HCT116 (cell line): ENCODE measurements around the gene SH3D19. TPM values are rescaled to one million over a fixed set of nuclear protein-coding genes. Genes with fewer than 3 reads are reported as not detected.

Experiments used
- ATAC-seq: fragments of 200-7000 bp; cut with Tn5 transposase; 2 replicates; pipeline ENCODE4 v1.9.1; 2020; ENCODE audit warnings: mild to moderate bottlenecking, moderate library complexity
- BruUV-seq: library from RNA; stranded (reverse); fragments of 400-500 nt; replicated peaks from 2 replicates; lab custom pipeline; 2021; lab: Mats Ljungman, UMichigan
- CTCF ChIA-PET: fragments of 300-600 bp; sonication (Branson Sonifier 250); formaldehyde crosslinking; loops from one replicate; lab custom pipeline; 2021; ENCODE audit warnings: antibody characterized with exemption; lab: Charles Lee
- POLR2A ChIA-PET: fragments of 300-600, 350-600 bp; sonication (Branson Sonifier 250); formaldehyde crosslinking; loops from one replicate; lab custom pipeline; 2021; ENCODE audit warnings: antibody characterized with exemption; lab: Charles Lee
- RAD21 ChIA-PET, 2 experiments: fragments of 300-600 bp; sonication (Branson Sonifier 250); formaldehyde crosslinking; loops; one replicate each; lab custom pipeline; 2023; ENCODE audit warnings: low total read pairs in 2 of 2; ENCODE audit not compliant: uncharacterized antibody in 2 of 2, unreplicated experiment in 2 of 2, low non-redundant PET in 1 of 2; lab: Charles Lee
- DNase-seq: peaks from one replicate; pipeline ENCODE4 v3.0.0-alpha.2; 2010; ENCODE audit warnings: low read depth, low spot score
- H2AFZ ChIP-seq: fragments of 200-600 bp; shearing (Covaris generic), sonication (generic); 2 replicates; pipeline ENCODE4 v1.6.1; 2017; ENCODE audit warnings: low read depth, mixed run types, mixed read lengths, antibody characterized with exemption, low read length; ENCODE audit not compliant: poor library complexity, severe bottlenecking
- H3K27ac ChIP-seq: 2 replicates; pipeline ENCODE4 v1.5.1; 2012; ENCODE audit warnings: low read depth, low read length
- H3K27me3 ChIP-seq: fragments of 200-600 bp; sonication (generic); 2 replicates; pipeline ENCODE4 v1.6.1; 2016; ENCODE audit warnings: mixed run types, low read length, mixed read lengths; ENCODE audit not compliant: insufficient read depth
- H3K36me3 ChIP-seq, 2 experiments: fragments of 200-500 bp in 1 of 2; fragments of 200-600 bp in 1 of 2; sonication (Bioruptor generic) in 1 of 2; sonication (generic) in 1 of 2; 2 replicates each; pipeline versions ENCODE4 v1.5.1 to v1.6.1; 2014 to 2016; ENCODE audit warnings: low read length in 2 of 2, inconsistent platforms in 1 of 2, mixed read lengths in 1 of 2, mixed run types in 1 of 2; ENCODE audit not compliant: insufficient read depth in 2 of 2, control insufficient read depth in 1 of 2
- H3K4me1 ChIP-seq, 2 experiments: fragments of 200-600 bp in 1 of 2; sonication (generic) in 1 of 2; 2 replicates each; pipeline versions ENCODE4 v1.5.1 to v1.6.1; 2012 to 2017; ENCODE audit warnings: low read length in 2 of 2, inconsistent platforms in 1 of 2, mild to moderate bottlenecking in 1 of 2, mixed read lengths in 1 of 2, mixed run types in 1 of 2, moderate library complexity in 1 of 2; ENCODE audit not compliant: insufficient read depth in 2 of 2, control insufficient read depth in 1 of 2
- H3K4me2 ChIP-seq: fragments of 200-600 bp; sonication (generic); 2 replicates; pipeline ENCODE4 v1.6.1; 2017; ENCODE audit warnings: mixed run types, low read length, mixed read lengths
- H3K4me3 ChIP-seq, 2 experiments: fragments of 200-600 bp in 1 of 2; sonication (generic) in 1 of 2; replicated peaks in 1 of 2; 2 replicates each; pipeline ENCODE4 v1.5.1; 2011 to 2016; ENCODE audit warnings: low read length in 2 of 2, control low read depth in 1 of 2, low read depth in 1 of 2, mild to moderate bottlenecking in 1 of 2, mixed read lengths in 1 of 2, mixed run types in 1 of 2
- H3K79me2 ChIP-seq: fragments of 200-600 bp; sonication (generic); 2 replicates; pipeline ENCODE4 v1.6.1; 2017; ENCODE audit warnings: mild to moderate bottlenecking, mixed run types, low read length, moderate library complexity, mixed read lengths; ENCODE audit not compliant: insufficient read depth
- H3K9ac ChIP-seq: fragments of 200-600 bp; sonication (generic); 2 replicates; pipeline ENCODE4 v1.6.1; 2016; ENCODE audit warnings: low read length, mixed read lengths
- H3K9me2 ChIP-seq: fragments of 200-600 bp; sonication (generic), shearing (Covaris generic); 2 replicates; pipeline ENCODE4 v1.6.1; 2017; ENCODE audit warnings: mixed run types, mild to moderate bottlenecking, moderate library complexity; ENCODE audit not compliant: insufficient read depth
- H3K9me3 ChIP-seq, 2 experiments: fragments of 200-500 bp in 1 of 2; fragments of 200-600 bp in 1 of 2; sonication (Bioruptor generic) in 1 of 2; sonication (generic) in 1 of 2; 2 replicates each; pipeline ENCODE4 v1.6.1; 2014 to 2017; ENCODE audit warnings: low read length in 2 of 2, mixed read lengths in 2 of 2, inconsistent platforms in 1 of 2, low read depth in 1 of 2, mild to moderate bottlenecking in 1 of 2, mixed run types in 1 of 2, moderate library complexity in 1 of 2; ENCODE audit not compliant: control insufficient read depth in 1 of 2, insufficient read depth in 1 of 2
- H4K20me1 ChIP-seq: fragments of 200-600 bp; sonication (generic), shearing (Covaris generic); 2 replicates; pipeline ENCODE4 v1.6.1; 2017; ENCODE audit warnings: mixed run types, mild to moderate bottlenecking, moderate library complexity; ENCODE audit not compliant: insufficient read depth
- EZH2phosphoT487 ChIP-seq: fragments of 200-600 bp; IDR thresholded peaks from 2 replicates; pipeline ENCODE4 v1.6.1; 2018; ENCODE audit warnings: antibody characterized with exemption, borderline replicate concordance
- FOSL1 ChIP-seq: IDR thresholded peaks from 2 replicates; pipeline ENCODE4 v1.6.1; 2012; ENCODE audit warnings: low read depth
- REST ChIP-seq: IDR thresholded peaks from 2 replicates; pipeline ENCODE4 v1.6.1; 2012; ENCODE audit warnings: low read depth
- TCF7L2 ChIP-seq: IDR thresholded peaks from 2 replicates; pipeline ENCODE4 v1.7.0; 2011; ENCODE audit warnings: borderline replicate concordance, inconsistent platforms; ENCODE audit not compliant: insufficient read depth, insufficient read length; ENCODE audit errors: extremely low read depth
- intact Hi-C: fragments of 100-400 bp; cut with micrococcal nuclease; formaldehyde crosslinking; loops from 2 replicates; pipeline ENCODE4 v1.10.0; 2022
- total RNA-seq: library from RNA; stranded (reverse); gene quantifications from one replicate; pipeline ENCODE4 v1.2.1, GENCODE V29; 2021; ENCODE audit not compliant: unreplicated experiment

SH3D19 gene
- total RNA-seq, 1 experiment from 2014 or later: 37.5 TPM

- TF ChIP-seq REST (no peak), TCF7L2 (no peak), EZH2phosphoT487 (no peak), FOSL1 (no peak)
- TF ChIP-seq, all 23 proteins: peak for 2
Measured at GRCh38 chr4:151314010-151314355, 11.4 kb downstream of the SH3D19 start (continued).

- peak overlapping the region; percentile 88 for H3K27ac ChIP-seq
- RAD21 ChIA-PET: no interaction called here
- CTCF ChIA-PET: interaction anchor here (1.2 kb wide), 1 partner anchor 49 kb away, joined by 3 read pairs; no protein-coding TSS in a partner anchor
- TF ChIP-seq FOSL1 (peak; percentile 41; the same call in 1 of the 2 replicates), EZH2phosphoT487 (no peak)
- no peaks in the 10 kb centered on the region for H3K36me3 ChIP-seq
- H3K9me2 ChIP-seq: no peaks in the 10 kb centered on the region
- H3K27me3 ChIP-seq: no peaks in the 10 kb centered on the region
- H2AFZ ChIP-seq: no peak overlapping the region
- intact Hi-C loops: no loop called here
- H3K79me2 ChIP-seq: peaks cover 81% of the 10 kb centered on the region
- H3K9ac ChIP-seq: peak overlapping the region; percentile 52
- peak overlapping the region; percentile 73 for H3K4me2 ChIP-seq
- no peaks in the 10 kb centered on the region for H3K9me3 ChIP-seq
- no peak for DNase-seq
- BruUV-seq: TSS peak; percentile 60
- H4K20me1 ChIP-seq: no peaks in the 10 kb centered on the region
- H3K4me3 ChIP-seq: peak overlapping the region; percentile 2 to 29; a peak in 2 of 4 replicates
- H3K4me1 ChIP-seq: peaks cover 57 to 71% of the 10 kb centered on the region in 2 experiments
- POLR2A ChIA-PET: interaction anchor here (1.2 to 2.5 kb wide), 2 partner anchors 9 to 11 kb away, joined by 4 to 15 read pairs; partner anchors contain the start of gene SH3D19
- peak; percentile 69 for ATAC-seq
Measured at GRCh38 chr4:151313306-151314009, 11.9 kb downstream of the SH3D19 start.
